Measurements from ENCODE around the gene ACY1. TPM values are rescaled to one million over a fixed set of nuclear protein-coding genes. Genes with fewer than 3 reads are reported as not detected.

ACY1 gene
- total and polyA plus RNA-seq, 10 of the 15 experiments (the other 5 are each of a cell fraction or from before 2014, with no cell fraction given), result 18.5 to 42.2 (median 27.8) TPM

DNA sequence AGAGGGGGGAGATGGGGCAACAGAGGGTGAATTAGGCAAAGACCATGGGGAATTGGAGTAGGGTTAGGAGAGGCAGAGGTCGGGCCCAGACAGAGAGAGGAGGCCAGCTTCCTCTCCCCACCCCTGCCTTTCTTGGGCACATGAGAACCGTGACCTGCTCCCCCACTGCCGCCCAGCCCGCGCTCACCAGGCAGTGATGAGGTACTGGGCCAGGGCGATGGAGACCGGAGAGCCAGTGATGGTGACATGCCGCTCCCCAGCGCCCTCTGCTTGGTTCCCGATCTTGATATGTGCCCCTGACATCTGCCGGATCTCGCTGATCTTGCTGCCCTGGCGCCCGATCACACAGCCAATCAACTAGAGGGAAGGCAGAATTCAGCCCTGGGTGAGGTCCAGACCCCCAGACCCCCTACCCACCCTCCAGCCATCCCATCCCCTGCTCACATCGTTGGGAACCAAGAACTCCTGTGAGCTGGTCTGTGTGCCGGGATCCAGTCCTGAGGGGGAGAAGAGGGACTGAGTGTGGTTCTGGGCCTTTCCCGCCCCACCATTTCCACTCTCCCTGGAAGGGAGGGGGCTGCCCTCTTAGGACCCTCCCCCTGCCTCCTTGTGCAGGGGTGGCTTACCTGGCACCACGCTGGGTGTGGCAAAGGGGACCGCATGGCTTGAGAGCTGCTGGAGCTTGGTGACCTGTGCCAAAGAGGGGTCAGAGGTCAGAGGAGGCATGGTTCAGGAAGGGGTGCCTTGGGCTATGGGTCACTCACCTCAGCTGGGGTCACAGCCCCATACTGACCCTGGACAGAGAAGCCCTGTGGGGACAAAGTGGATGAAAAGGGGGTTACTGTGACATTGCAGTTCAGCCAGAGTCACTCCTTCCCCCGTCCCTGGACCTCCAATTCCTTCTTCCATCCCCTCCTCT lies 24.5 kb upstream of the ACY1 start:
- Histone ChIP-seq H3K36me3 (ENCODE audit: control insufficient read depth in 2 of 2, insufficient read depth in 2 of 2, low read length in 1 of 2) (no peaks in the 10 kb centered on the region), H3K4me2 (ENCODE audit: control insufficient read depth, insufficient read depth) (no peak overlapping the region), H3K4me3 (no peak overlapping the region), H3K27me3 (replicated peaks in 1 of 2; ENCODE audit: control insufficient read depth in 2 of 2, insufficient read depth in 2 of 2, low read length in 1 of 2) (peaks cover 0 to 5% of the 10 kb centered on the region in 2 experiments; a peak in 3 of 4 replicates), H3K4me1 (ENCODE audit: control insufficient read depth, insufficient read depth, low read length) (no peaks in the 10 kb centered on the region), H3K79me2 (ENCODE audit: control insufficient read depth, insufficient read depth, low read length) (no peaks in the 10 kb centered on the region), H3K9ac (ENCODE audit: control insufficient read depth, insufficient read depth, low read length) (no peak overlapping the region), H4K20me1 (ENCODE audit: control insufficient read depth, insufficient read depth) (no peaks in the 10 kb centered on the region), H3K9me3 (replicated peaks; ENCODE audit: control insufficient read depth, insufficient read depth, low read length) (no peaks in the 10 kb centered on the region), H2AFZ (ENCODE audit: control insufficient read depth, low read depth, low read length) (no peak overlapping the region), H3K27ac (ENCODE audit: control insufficient read depth, insufficient read depth) (no peak overlapping the region)
- BruUV-seq (replicated peaks), result no TSS peak
- in situ Hi-C loops (cut with MboI) (no loop called here), intact Hi-C loops (cut with micrococcal nuclease; ENCODE audit: unreplicated experiment) (no loop called here)
- SMC1A ChIA-PET (ENCODE audit: uncharacterized antibody, unreplicated experiment), result no interaction called here
- ATAC-seq (no peak), DNase-seq (ENCODE audit: low read depth, low spot score) (no peak), FAIRE-seq (no peak)
- 73% methylated on average over 18 of the region's 20 CpGs for WGBS (ENCODE audit: insufficient coverage, insufficient replicate concordance, low lambda C conversion rate, missing lambda C conversion rate)
- POLR2A ChIA-PET, result interaction anchor here (0.6 kb wide), 2 partner anchors 23 to 56 kb away, joined by 4 to 7 read pairs; no protein-coding TSS in a partner anchor
- no peak for TF ChIP-seq ZSCAN29 (IDR thresholded peaks at IDR 0.05)
- no peak for TF ChIP-seq SP1 (IDR thresholded peaks at IDR 0.05; ENCODE audit: low read depth, low read length)
- no peak for TF ChIP-seq HDGF (IDR thresholded peaks at IDR 0.05)
- TF ChIP-seq BCLAF1 (IDR thresholded peaks at IDR 0.05), result no peak
- CTCF ChIA-PET, result no interaction called here
- RAD21 ChIA-PET (ENCODE audit: unreplicated experiment), result no interaction called here

Data from GM12878 (cell line).